Fibroblast of the aortic adventitia (primary cell): ENCODE data around the gene SLC25A20. TPM values are rescaled to one million over a fixed set of nuclear protein-coding genes. Genes with fewer than 3 reads are reported as not detected.
A peak's percentile ranks its signal among the peaks of the same experiment; 100 is the strongest.

Experiments
- DNase-seq: peaks from one replicate; pipeline ENCODE4 v3.0.0-alpha.2; 2010; ENCODE audit warnings: low read depth
- H3K4me3 ChIP-seq: 2 replicates; pipeline ENCODE4 v1.5.1; 2011; ENCODE audit warnings: low read depth, mild to moderate bottlenecking, control low read depth, low read length, moderate library complexity
- total RNA-seq: library from RNA; depleted of rRNA; stranded (reverse); fragments of >200 nt; gene quantifications from 2 replicates; pipeline ENCODE4 v1.2.3, GENCODE V29; 2012; ENCODE audit warnings: low replicate concordance
- TF ChIP-seq, protein P1 (sequence below): IDR thresholded peaks from 2 replicates; pipeline ENCODE4 v1.5.1; 2011; ENCODE audit warnings: mild to moderate bottlenecking, low read length, control low read depth, inconsistent platforms; ENCODE audit not compliant: insufficient read depth

SLC25A20 gene
- total RNA-seq, 1 donor, result 20.9 TPM

GRCh38 chr3:48934333-48934991 is 35.8 kb upstream of the SLC25A20 start:
- no peak overlapping the region for H3K4me3 ChIP-seq
- TF ChIP-seq, protein P1, sequence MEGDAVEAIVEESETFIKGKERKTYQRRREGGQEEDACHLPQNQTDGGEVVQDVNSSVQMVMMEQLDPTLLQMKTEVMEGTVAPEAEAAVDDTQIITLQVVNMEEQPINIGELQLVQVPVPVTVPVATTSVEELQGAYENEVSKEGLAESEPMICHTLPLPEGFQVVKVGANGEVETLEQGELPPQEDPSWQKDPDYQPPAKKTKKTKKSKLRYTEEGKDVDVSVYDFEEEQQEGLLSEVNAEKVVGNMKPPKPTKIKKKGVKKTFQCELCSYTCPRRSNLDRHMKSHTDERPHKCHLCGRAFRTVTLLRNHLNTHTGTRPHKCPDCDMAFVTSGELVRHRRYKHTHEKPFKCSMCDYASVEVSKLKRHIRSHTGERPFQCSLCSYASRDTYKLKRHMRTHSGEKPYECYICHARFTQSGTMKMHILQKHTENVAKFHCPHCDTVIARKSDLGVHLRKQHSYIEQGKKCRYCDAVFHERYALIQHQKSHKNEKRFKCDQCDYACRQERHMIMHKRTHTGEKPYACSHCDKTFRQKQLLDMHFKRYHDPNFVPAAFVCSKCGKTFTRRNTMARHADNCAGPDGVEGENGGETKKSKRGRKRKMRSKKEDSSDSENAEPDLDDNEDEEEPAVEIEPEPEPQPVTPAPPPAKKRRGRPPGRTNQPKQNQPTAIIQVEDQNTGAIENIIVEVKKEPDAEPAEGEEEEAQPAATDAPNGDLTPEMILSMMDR, result no peak
- DNase-seq, result no peak

DNA sequence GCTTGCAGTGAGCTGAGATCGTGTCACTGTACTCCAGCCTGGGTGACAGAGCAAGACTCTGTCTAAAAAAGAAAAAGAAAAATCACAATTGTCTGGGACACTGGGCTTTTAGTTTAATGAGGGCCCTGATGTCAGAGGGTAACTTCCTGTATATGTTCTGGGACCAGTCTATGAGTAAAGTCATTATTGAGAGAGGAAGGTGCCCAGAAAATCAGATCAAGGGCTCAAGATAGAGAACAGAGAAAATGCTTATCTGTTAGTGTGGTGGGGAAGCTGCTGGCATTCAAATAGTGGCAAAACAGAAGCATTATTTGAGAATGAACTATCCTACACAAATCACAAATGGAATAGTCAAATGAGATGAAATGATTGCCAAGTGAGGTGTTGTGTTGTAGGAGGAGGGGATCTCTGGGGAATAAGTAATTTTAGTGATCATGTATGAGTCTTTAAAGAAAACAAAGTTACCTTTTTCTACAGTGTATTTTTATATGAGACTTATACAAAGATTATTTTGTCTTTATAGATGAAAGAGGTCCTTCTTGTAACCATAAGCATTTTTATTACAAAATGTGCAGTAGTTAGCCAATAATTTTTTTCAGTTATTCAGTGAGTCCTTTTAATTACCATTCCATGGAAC is 33.4 kb upstream of the SLC25A20 start:
- DNase-seq, result no peak
- H3K4me3 ChIP-seq, result no peak overlapping the region
- TF ChIP-seq, protein P1, result no peak

- DNase-seq, result no peak
- TF ChIP-seq, protein P1, result no peak
- H3K4me3 ChIP-seq, result no peak overlapping the region
Measured at GRCh38 chr3:48930590-48930989, 31.9 kb upstream of the SLC25A20 start.

GRCh38 chr3:48929358-48930035 is 30.8 kb upstream of the SLC25A20 start:
- no peak overlapping the region for H3K4me3 ChIP-seq
- TF ChIP-seq, protein P1, result no peak
- no peak for DNase-seq

DNA sequence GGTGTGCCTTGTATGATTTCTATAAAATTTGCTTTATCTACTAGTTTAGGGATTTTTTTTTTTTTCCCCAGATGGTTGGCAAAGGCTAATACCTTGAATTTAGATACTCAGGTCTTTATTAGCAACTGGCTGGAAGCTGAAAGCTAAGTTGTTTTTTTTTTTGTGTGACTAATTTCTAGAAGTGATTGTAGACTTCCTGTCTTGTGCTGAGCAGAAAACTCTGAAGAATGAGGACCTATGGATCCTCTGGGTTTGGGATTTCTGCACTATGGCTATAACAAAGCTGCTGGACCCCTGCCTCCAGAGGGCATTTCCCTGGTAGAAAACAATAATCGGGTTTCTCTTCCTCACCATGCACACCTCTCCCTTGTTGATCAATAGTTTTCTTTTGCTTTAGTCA is 30.0 kb upstream of the SLC25A20 start:
- no peak overlapping the region for H3K4me3 ChIP-seq
- peak; percentile 25 for DNase-seq
- TF ChIP-seq, protein P1, result no peak

DNA sequence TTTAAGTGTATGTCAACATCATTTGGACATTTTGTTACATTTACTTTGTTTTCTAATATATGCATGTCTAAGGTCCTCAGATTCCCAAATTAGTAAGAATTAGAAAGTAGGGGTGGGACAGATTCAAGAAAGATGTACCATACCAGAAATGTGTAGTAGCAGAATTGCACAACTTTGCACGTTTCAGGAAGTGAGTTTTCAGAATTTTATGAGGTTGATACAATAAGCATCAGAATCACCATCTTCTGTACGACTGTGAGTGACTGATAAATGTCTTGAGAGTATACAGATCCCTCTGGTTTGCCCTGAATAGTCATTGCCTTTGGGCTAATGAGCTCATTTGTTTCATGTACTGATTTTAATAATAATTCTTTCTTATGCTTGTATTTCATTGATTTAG is 29.2 kb upstream of the SLC25A20 start:
- TF ChIP-seq, protein P1, result no peak
- H3K4me3 ChIP-seq, result no peak overlapping the region
- no peak for DNase-seq
